Endothelial cell (in vitro differentiated cells): ENCODE data around the gene NOM1. TPM values are rescaled to one million over a fixed set of nuclear protein-coding genes. Genes with fewer than 3 reads are reported as not detected.

Experiments used
- DNase-seq: peaks from one replicate; pipeline ENCODE4 v3.0.0; 2021; ENCODE audit warnings: low spot score
- H3K27ac Mint-ChIP-seq: one replicate; pipeline ENCODE4 v1.8.0; 2021; ENCODE audit warnings: mixed read lengths, inconsistent platforms; ENCODE audit not compliant: unreplicated experiment
- H3K27me3 Mint-ChIP-seq: one replicate; pipeline ENCODE4 v1.8.0; 2021; ENCODE audit warnings: mild to moderate bottlenecking, moderate library complexity, mixed read lengths, inconsistent platforms; ENCODE audit not compliant: unreplicated experiment
- H3K36me3 Mint-ChIP-seq: one replicate; pipeline ENCODE4 v1.8.0; 2021; ENCODE audit warnings: mild to moderate bottlenecking, low read depth, mixed read lengths, inconsistent platforms; ENCODE audit not compliant: unreplicated experiment
- H3K4me1 Mint-ChIP-seq: one replicate; pipeline ENCODE4 v1.8.0; 2021; ENCODE audit warnings: mild to moderate bottlenecking, mixed read lengths, inconsistent platforms; ENCODE audit not compliant: unreplicated experiment
- H3K4me3 Mint-ChIP-seq: one replicate; pipeline ENCODE4 v1.8.0; 2021; ENCODE audit warnings: mild to moderate bottlenecking, mixed read lengths, inconsistent platforms; ENCODE audit not compliant: unreplicated experiment
- H3K9me3 Mint-ChIP-seq: one replicate; pipeline ENCODE4 v1.8.0; 2021; ENCODE audit warnings: mixed read lengths, inconsistent platforms; ENCODE audit not compliant: unreplicated experiment
- CTCF ChIP-seq: fragments of 200-600 bp; sonication (generic); IDR thresholded peaks from one replicate; pipeline ENCODE4 v1.5.0; 2021; ENCODE audit warnings: antibody characterized with exemption; ENCODE audit not compliant: unreplicated experiment
- total RNA-seq: library from RNA; stranded (reverse); fragmentation: NEBNext Ultra II Directional; extraction: Animal tissue kit (Norgen Biotek cat#: 25700); gene quantifications from one replicate; pipeline ENCODE4 v1.2.1, GENCODE V29; 2021; ENCODE audit not compliant: unreplicated experiment

Gene NOM1
- total RNA-seq, 1 donor from 2014 or later = 33.6 TPM

DNA sequence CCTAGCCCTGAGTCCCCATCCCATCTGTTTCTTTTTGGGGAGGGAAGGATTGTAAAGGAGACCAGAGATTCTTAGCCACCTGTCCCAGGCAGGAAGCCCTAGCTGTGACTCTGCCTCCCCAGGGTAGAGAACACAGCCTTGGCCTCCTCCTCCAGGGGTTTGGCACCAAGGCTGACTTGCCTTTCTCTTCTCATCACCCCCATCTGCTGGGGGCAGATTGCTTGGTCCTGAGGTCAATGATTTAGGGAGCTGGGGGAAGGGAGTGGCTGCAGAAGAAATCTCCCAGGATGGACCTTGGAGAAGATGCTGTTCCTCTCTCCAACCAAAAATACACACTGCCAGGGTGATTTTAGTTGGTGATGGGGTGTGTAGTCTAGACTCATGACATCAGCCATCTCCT, 63.6 kb downstream of the NOM1 start:
- DNase-seq = no peak
- no peaks in the 10 kb centered on the region for H3K9me3 Mint-ChIP-seq
- peaks cover 27% of the 10 kb centered on the region for H3K4me1 Mint-ChIP-seq
- no peak overlapping the region for H3K4me3 Mint-ChIP-seq
- peaks cover 28% of the 10 kb centered on the region for H3K27me3 Mint-ChIP-seq
- no peaks in the 10 kb centered on the region for H3K36me3 Mint-ChIP-seq
- no peak overlapping the region for H3K27ac Mint-ChIP-seq
- no peak for TF ChIP-seq CTCF

GRCh38 chr7:157013602-157014549, 64.4 kb downstream of the NOM1 start:
- TF ChIP-seq CTCF = no peak
- H3K4me1 Mint-ChIP-seq = peaks cover 30% of the 10 kb centered on the region
- peaks cover 31% of the 10 kb centered on the region for H3K27me3 Mint-ChIP-seq
- H3K9me3 Mint-ChIP-seq = no peaks in the 10 kb centered on the region
- H3K4me3 Mint-ChIP-seq = no peak overlapping the region
- H3K27ac Mint-ChIP-seq = no peak overlapping the region
- H3K36me3 Mint-ChIP-seq = no peaks in the 10 kb centered on the region
- no peak for DNase-seq

DNA sequence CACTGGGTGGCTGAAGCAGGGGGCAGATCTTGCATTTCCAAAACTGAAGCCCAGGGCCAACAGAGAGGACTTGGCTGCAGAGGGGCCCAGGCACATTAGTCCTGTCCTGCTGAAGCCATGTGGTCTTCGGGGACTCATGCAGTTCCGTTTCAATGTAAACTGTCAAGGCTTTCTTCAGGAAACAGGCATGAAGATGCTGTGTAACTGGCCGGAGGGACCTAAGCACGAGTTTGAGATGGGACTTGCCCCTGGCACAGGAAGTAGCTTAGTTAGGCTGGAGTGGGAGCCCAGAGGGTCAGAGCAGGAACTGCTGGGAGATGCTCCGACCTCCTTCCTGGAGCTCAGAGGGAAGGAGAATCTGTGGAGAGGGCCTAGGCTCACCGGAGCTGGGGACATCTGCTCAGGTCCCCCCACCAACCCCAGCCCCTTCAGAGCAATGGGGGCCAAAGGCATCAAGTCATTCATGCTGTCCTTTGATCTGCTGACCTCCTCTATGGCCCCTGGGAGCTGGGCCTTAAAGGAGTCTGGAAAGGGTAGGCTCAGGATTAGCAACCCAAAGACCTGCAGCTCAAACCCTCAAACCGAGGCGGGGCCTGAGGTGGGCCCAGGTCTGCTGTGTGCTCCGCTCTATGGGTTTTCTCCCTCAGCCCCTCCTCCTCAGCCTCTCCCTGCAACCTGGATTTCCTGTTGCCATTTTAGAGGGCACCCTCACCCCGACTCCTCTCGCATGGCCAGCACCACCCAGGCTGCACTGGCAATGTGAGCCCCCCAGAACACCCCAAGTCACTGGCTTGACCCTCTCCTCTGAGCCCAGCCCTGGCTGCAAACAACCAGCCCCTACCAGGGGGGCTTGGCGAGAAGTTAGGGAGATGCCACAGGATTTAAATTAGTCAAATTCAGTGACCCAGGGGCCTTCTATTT, 65.4 kb downstream of the NOM1 start:
- no peak for TF ChIP-seq CTCF
- no peaks in the 10 kb centered on the region for H3K9me3 Mint-ChIP-seq
- peaks cover 29% of the 10 kb centered on the region for H3K4me1 Mint-ChIP-seq
- no peak overlapping the region for H3K4me3 Mint-ChIP-seq
- no peak for DNase-seq
- no peaks in the 10 kb centered on the region for H3K36me3 Mint-ChIP-seq
- peaks cover 36% of the 10 kb centered on the region for H3K27me3 Mint-ChIP-seq
- H3K27ac Mint-ChIP-seq = no peak overlapping the region

GRCh38 chr7:157016024-157016351, 66.5 kb downstream of the NOM1 start:
- Mint-ChIP-seq H3K9me3 (no peaks in the 10 kb centered on the region), H3K27me3 (peaks cover 41% of the 10 kb centered on the region), H3K4me1 (peaks cover 29% of the 10 kb centered on the region), H3K36me3 (no peaks in the 10 kb centered on the region), H3K27ac (no peak overlapping the region), H3K4me3 (no peak overlapping the region)
- TF ChIP-seq CTCF = no peak
- DNase-seq = no peak
